WTC11 (cell line): ENCODE measurements around the gene CDKN2AIPNL. TPM values are rescaled to one million over a fixed set of nuclear protein-coding genes. Genes with fewer than 3 reads are reported as not detected.

ENCODE experiments used
- ATAC-seq: fragments of 200-7000 bp; cut with Tn5 transposase; 2 replicates; pipeline ENCODE4 v1.10.0; 2021; ENCODE audit warnings: mild to moderate bottlenecking, moderate library complexity
- CTCF ChIA-PET: fragments of 300-600 bp; sonication (Branson Sonifier 250); formaldehyde crosslinking; loops from one replicate; lab custom pipeline; 2021; ENCODE audit warnings: antibody characterized with exemption; lab: Charles Lee
- POLR2A ChIA-PET: fragments of 350-600 bp; sonication (Branson Sonifier 250); formaldehyde crosslinking; loops from one replicate; lab custom pipeline; 2021; ENCODE audit warnings: antibody characterized with exemption; lab: Charles Lee
- DNase-seq: peaks from one replicate; pipeline ENCODE4 v3.0.0; 2021; ENCODE audit warnings: low spot score
- H3K27ac Mint-ChIP-seq: 2 replicates; pipeline ENCODE4 v1.8.0; 2021; ENCODE audit warnings: mixed read lengths
- H3K27me3 Mint-ChIP-seq: 2 replicates; pipeline ENCODE4 v1.8.0; 2021; ENCODE audit warnings: low read depth, mild to moderate bottlenecking, moderate library complexity, mixed read lengths
- H3K36me3 Mint-ChIP-seq: 2 replicates; pipeline ENCODE4 v1.8.0; 2021; ENCODE audit warnings: mixed read lengths
- H3K4me1 Mint-ChIP-seq: 2 replicates; pipeline ENCODE4 v1.8.0; 2022; ENCODE audit warnings: mixed read lengths
- H3K4me3 Mint-ChIP-seq: 2 replicates; pipeline ENCODE4 v1.8.0; 2021; ENCODE audit warnings: mild to moderate bottlenecking, moderate library complexity, mixed read lengths
- H3K9me3 Mint-ChIP-seq: 2 replicates; pipeline ENCODE4 v1.8.0; 2021; ENCODE audit warnings: mixed read lengths
- CBFB ChIP-seq: sonication (generic); formaldehyde crosslinking; IDR thresholded peaks from 2 replicates; pipeline ENCODE4 v1.8.1; 2022; ENCODE audit warnings: mild to moderate bottlenecking, low read depth, missing genetic modification reagents
- EMX1 ChIP-seq: fragments of 250-450 bp; sonication (Bioruptor Pico); IDR thresholded peaks from 2 replicates; pipeline ENCODE4 v1.8.0; 2021; ENCODE audit warnings: mild to moderate bottlenecking
- FOXJ3 ChIP-seq: sonication (generic); formaldehyde crosslinking; IDR thresholded peaks from 2 replicates; pipeline ENCODE4 v1.9.0; 2021; ENCODE audit warnings: missing genetic modification reagents, mild to moderate bottlenecking, borderline replicate concordance
- GABPB1 ChIP-seq: sonication (generic); formaldehyde crosslinking; IDR thresholded peaks from 2 replicates; pipeline ENCODE4 v1.8.1; 2023; ENCODE audit warnings: mild to moderate bottlenecking, missing genetic modification reagents
- MXD4 ChIP-seq: fragments of 250-450 bp; sonication (Bioruptor Pico); IDR thresholded peaks from 2 replicates; pipeline ENCODE4 v1.8.0; 2021; ENCODE audit warnings: mild to moderate bottlenecking, moderate library complexity, borderline replicate concordance
- NFATC4 ChIP-seq: fragments of 250-450 bp; sonication (Bioruptor Pico); IDR thresholded peaks from 2 replicates; pipeline ENCODE4 v1.9.0; 2021; ENCODE audit warnings: mild to moderate bottlenecking
- NFE2L1 ChIP-seq: sonication (generic); formaldehyde crosslinking; IDR thresholded peaks from 2 replicates; pipeline ENCODE4 v1.8.1; 2023; ENCODE audit warnings: missing genetic modification reagents
- RELA ChIP-seq: sonication (generic); formaldehyde crosslinking; IDR thresholded peaks from 2 replicates; pipeline ENCODE4 v1.8.1; 2022; ENCODE audit warnings: missing genetic modification reagents, mild to moderate bottlenecking, borderline replicate concordance
- SP1 ChIP-seq: sonication (generic); formaldehyde crosslinking; conservative IDR thresholded peaks from 2 replicates; pipeline ENCODE4 v1.8.1; 2022; ENCODE audit warnings: missing genetic modification reagents
- ZNF121 ChIP-seq: sonication (generic); formaldehyde crosslinking; IDR thresholded peaks from 2 replicates; pipeline ENCODE4 v1.8.0; 2023; ENCODE audit warnings: missing genetic modification reagents
- ZNF219 ChIP-seq: sonication (generic); formaldehyde crosslinking; IDR thresholded peaks from 2 replicates; pipeline ENCODE4 v1.8.0; 2023; ENCODE audit warnings: missing genetic modification reagents, mild to moderate bottlenecking, borderline replicate concordance
- ZNF671 ChIP-seq: fragments of 250-450 bp; sonication (Bioruptor Pico); IDR thresholded peaks from 2 replicates; pipeline ENCODE4 v1.8.0; 2021; ENCODE audit warnings: mild to moderate bottlenecking
- total RNA-seq: library from RNA; stranded (reverse); gene quantifications from 3 replicates; pipeline ENCODE4 v1.2.3, GENCODE V29; 2021
- TF ChIP-seq, protein P1 (sequence below): sonication (generic); formaldehyde crosslinking; IDR thresholded peaks from 2 replicates; pipeline ENCODE4 v1.8.1; 2022; ENCODE audit warnings: low read depth, mild to moderate bottlenecking, moderate library complexity, missing genetic modification reagents, borderline replicate concordance
- TF ChIP-seq, protein P2 (sequence below): sonication (generic); formaldehyde crosslinking; IDR thresholded peaks from 2 replicates; pipeline ENCODE4 v1.8.1; 2023; ENCODE audit warnings: mild to moderate bottlenecking, missing genetic modification reagents
- TF ChIP-seq, protein P3 (sequence below): sonication (generic); formaldehyde crosslinking; IDR thresholded peaks from 2 replicates; pipeline ENCODE4 v1.8.1; 2023; ENCODE audit warnings: mild to moderate bottlenecking, missing genetic modification reagents, borderline replicate concordance
- TF ChIP-seq, protein P4 (sequence below): sonication (generic); formaldehyde crosslinking; IDR thresholded peaks from 2 replicates; pipeline ENCODE4 v1.8.1; 2022; ENCODE audit warnings: mild to moderate bottlenecking, moderate library complexity, missing genetic modification reagents
- TF ChIP-seq, protein P5 (sequence below): sonication (generic); formaldehyde crosslinking; IDR thresholded peaks from 2 replicates; pipeline ENCODE4 v1.8.0; 2022; ENCODE audit warnings: mild to moderate bottlenecking, missing genetic modification reagents
- TF ChIP-seq, protein P6 (sequence below): sonication (generic); formaldehyde crosslinking; IDR thresholded peaks from 2 replicates; pipeline ENCODE4 v1.8.1; 2023; ENCODE audit warnings: mild to moderate bottlenecking, missing genetic modification reagents, moderate library complexity
- TF ChIP-seq, protein P7 (sequence below): fragments of 250-450 bp; sonication (Bioruptor Pico); IDR thresholded peaks from 2 replicates; pipeline ENCODE4 v1.9.0; 2021; ENCODE audit warnings: mild to moderate bottlenecking, borderline replicate concordance
- TF ChIP-seq, protein P8 (sequence below): fragments of 250-450 bp; sonication (Bioruptor Pico); conservative IDR thresholded peaks from 2 replicates; pipeline ENCODE4 v1.9.0; 2021; ENCODE audit warnings: mild to moderate bottlenecking

The CDKN2AIPNL gene
- total RNA-seq, 1 experiment from 2014 or later: 54.3 TPM

DNA sequence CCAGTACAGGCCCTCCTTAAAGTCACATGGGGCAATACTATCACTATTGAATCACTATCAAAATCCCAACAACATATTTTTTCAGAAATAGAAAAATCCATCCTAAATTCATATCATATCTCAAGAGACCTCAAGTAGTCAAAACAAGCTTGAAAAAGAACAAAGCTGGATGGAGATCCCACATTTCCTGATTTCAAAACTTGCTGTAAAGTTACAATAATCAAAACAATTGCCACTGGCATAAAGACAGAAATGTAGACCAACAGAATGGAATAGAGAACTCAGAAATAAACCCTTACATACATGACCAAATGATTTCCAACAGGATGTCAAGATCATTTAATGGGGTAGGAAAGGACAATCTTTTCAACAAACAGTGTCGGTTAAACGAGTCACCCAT, 41.3 kb upstream of the CDKN2AIPNL start:
- no peaks in the 10 kb centered on the region for H3K9me3 Mint-ChIP-seq
- ChIA-PET POLR2A (no interaction called here), CTCF (no interaction called here)
- no peak for DNase-seq
- peaks cover 3% of the 10 kb centered on the region; the same call in 1 of the 2 replicates for H3K27me3 Mint-ChIP-seq
- no peak for ATAC-seq
- TF ChIP-seq, protein P1, sequence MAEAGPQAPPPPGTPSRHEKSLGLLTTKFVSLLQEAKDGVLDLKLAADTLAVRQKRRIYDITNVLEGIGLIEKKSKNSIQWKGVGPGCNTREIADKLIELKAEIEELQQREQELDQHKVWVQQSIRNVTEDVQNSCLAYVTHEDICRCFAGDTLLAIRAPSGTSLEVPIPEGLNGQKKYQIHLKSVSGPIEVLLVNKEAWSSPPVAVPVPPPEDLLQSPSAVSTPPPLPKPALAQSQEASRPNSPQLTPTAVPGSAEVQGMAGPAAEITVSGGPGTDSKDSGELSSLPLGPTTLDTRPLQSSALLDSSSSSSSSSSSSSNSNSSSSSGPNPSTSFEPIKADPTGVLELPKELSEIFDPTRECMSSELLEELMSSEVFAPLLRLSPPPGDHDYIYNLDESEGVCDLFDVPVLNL (CRISPR knock-in tag): no peak
- no peak for TF ChIP-seq FOXJ3 (CRISPR knock-in tag)
- no peak for TF ChIP-seq SP1 (CRISPR knock-in tag)
- TF ChIP-seq EMX1: no peak
- no peak for TF ChIP-seq CBFB (CRISPR knock-in tag)
- TF ChIP-seq, protein P2, sequence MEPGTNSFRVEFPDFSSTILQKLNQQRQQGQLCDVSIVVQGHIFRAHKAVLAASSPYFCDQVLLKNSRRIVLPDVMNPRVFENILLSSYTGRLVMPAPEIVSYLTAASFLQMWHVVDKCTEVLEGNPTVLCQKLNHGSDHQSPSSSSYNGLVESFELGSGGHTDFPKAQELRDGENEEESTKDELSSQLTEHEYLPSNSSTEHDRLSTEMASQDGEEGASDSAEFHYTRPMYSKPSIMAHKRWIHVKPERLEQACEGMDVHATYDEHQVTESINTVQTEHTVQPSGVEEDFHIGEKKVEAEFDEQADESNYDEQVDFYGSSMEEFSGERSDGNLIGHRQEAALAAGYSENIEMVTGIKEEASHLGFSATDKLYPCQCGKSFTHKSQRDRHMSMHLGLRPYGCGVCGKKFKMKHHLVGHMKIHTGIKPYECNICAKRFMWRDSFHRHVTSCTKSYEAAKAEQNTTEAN (CRISPR knock-in tag): no peak
- TF ChIP-seq NFATC4 (CRISPR knock-in tag): no peak
- no peak for TF ChIP-seq GABPB1 (CRISPR knock-in tag)
- TF ChIP-seq, protein P3, sequence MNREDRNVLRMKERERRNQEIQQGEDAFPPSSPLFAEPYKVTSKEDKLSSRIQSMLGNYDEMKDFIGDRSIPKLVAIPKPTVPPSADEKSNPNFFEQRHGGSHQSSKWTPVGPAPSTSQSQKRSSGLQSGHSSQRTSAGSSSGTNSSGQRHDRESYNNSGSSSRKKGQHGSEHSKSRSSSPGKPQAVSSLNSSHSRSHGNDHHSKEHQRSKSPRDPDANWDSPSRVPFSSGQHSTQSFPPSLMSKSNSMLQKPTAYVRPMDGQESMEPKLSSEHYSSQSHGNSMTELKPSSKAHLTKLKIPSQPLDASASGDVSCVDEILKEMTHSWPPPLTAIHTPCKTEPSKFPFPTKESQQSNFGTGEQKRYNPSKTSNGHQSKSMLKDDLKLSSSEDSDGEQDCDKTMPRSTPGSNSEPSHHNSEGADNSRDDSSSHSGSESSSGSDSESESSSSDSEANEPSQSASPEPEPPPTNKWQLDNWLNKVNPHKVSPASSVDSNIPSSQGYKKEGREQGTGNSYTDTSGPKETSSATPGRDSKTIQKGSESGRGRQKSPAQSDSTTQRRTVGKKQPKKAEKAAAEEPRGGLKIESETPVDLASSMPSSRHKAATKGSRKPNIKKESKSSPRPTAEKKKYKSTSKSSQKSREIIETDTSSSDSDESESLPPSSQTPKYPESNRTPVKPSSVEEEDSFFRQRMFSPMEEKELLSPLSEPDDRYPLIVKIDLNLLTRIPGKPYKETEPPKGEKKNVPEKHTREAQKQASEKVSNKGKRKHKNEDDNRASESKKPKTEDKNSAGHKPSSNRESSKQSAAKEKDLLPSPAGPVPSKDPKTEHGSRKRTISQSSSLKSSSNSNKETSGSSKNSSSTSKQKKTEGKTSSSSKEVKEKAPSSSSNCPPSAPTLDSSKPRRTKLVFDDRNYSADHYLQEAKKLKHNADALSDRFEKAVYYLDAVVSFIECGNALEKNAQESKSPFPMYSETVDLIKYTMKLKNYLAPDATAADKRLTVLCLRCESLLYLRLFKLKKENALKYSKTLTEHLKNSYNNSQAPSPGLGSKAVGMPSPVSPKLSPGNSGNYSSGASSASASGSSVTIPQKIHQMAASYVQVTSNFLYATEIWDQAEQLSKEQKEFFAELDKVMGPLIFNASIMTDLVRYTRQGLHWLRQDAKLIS (CRISPR knock-in tag): no peak
- no peak for TF ChIP-seq ZNF671
- no peak for TF ChIP-seq ZNF219 (CRISPR knock-in tag)
- TF ChIP-seq, protein P4, sequence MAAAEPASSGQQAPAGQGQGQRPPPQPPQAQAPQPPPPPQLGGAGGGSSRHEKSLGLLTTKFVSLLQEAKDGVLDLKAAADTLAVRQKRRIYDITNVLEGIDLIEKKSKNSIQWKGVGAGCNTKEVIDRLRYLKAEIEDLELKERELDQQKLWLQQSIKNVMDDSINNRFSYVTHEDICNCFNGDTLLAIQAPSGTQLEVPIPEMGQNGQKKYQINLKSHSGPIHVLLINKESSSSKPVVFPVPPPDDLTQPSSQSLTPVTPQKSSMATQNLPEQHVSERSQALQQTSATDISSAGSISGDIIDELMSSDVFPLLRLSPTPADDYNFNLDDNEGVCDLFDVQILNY (CRISPR knock-in tag): no peak
- H3K4me1 Mint-ChIP-seq: no peaks in the 10 kb centered on the region
- no peaks in the 10 kb centered on the region for H3K36me3 Mint-ChIP-seq
- no peak overlapping the region for H3K4me3 Mint-ChIP-seq
- H3K27ac Mint-ChIP-seq: no peak overlapping the region

DNA sequence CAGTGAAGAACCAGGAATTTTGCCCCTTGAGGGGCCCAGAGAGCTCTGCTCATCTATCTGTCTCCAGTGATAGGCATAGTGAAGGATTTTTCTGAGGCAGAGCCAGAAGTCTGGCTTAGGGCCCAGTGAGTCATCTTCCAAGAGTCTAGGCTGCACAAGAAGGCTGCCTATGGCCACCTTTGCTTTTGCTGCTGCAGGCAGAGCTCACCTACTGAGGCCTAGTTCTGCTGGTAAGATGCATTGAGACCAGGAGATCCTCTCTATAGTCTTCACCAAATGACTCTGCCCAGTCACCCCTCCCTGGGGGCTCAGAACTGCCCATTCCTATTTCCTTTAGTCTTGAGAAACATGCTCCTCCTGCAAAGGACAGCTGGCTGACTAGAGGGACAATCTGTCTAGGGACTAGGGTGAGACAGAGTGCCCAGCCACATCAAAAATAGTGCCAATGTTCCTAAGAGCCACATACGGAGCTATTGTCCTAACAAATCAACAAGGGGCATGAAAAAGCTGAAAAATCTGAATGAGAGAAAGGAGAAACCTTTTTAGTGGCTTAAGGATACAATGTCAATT, 40.3 kb upstream of the CDKN2AIPNL start:
- no peak for ATAC-seq
- Mint-ChIP-seq H3K4me1 (peaks cover 4% of the 10 kb centered on the region), H3K27ac (no peak overlapping the region), H3K9me3 (no peaks in the 10 kb centered on the region), H3K27me3 (peaks cover 3% of the 10 kb centered on the region; the same call in 1 of the 2 replicates), H3K4me3 (no peak overlapping the region), H3K36me3 (no peaks in the 10 kb centered on the region)
- CTCF ChIA-PET: interaction anchor here (0.7 to 1.7 kb wide), 3 partner anchors 14 to 75 kb away, joined by 3 to 5 read pairs (median 3); partner anchors contain the start of gene CDKN2AIPNL
- POLR2A ChIA-PET: no interaction called here
- no peak for DNase-seq
- no peak for TF ChIP-seq RELA (CRISPR knock-in tag)
- TF ChIP-seq, protein P5, sequence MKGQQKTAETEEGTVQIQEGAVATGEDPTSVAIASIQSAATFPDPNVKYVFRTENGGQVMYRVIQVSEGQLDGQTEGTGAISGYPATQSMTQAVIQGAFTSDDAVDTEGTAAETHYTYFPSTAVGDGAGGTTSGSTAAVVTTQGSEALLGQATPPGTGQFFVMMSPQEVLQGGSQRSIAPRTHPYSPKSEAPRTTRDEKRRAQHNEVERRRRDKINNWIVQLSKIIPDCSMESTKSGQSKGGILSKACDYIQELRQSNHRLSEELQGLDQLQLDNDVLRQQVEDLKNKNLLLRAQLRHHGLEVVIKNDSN: no peak
- TF ChIP-seq CBFB (CRISPR knock-in tag): no peak
- no peak for TF ChIP-seq ZNF121 (CRISPR knock-in tag)
- TF ChIP-seq, protein P6, sequence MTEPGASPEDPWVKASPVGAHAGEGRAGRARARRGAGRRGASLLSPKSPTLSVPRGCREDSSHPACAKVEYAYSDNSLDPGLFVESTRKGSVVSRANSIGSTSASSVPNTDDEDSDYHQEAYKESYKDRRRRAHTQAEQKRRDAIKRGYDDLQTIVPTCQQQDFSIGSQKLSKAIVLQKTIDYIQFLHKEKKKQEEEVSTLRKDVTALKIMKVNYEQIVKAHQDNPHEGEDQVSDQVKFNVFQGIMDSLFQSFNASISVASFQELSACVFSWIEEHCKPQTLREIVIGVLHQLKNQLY (CRISPR knock-in tag): no peak
- TF ChIP-seq MXD4 (CRISPR knock-in tag): no peak
- TF ChIP-seq, protein P7, sequence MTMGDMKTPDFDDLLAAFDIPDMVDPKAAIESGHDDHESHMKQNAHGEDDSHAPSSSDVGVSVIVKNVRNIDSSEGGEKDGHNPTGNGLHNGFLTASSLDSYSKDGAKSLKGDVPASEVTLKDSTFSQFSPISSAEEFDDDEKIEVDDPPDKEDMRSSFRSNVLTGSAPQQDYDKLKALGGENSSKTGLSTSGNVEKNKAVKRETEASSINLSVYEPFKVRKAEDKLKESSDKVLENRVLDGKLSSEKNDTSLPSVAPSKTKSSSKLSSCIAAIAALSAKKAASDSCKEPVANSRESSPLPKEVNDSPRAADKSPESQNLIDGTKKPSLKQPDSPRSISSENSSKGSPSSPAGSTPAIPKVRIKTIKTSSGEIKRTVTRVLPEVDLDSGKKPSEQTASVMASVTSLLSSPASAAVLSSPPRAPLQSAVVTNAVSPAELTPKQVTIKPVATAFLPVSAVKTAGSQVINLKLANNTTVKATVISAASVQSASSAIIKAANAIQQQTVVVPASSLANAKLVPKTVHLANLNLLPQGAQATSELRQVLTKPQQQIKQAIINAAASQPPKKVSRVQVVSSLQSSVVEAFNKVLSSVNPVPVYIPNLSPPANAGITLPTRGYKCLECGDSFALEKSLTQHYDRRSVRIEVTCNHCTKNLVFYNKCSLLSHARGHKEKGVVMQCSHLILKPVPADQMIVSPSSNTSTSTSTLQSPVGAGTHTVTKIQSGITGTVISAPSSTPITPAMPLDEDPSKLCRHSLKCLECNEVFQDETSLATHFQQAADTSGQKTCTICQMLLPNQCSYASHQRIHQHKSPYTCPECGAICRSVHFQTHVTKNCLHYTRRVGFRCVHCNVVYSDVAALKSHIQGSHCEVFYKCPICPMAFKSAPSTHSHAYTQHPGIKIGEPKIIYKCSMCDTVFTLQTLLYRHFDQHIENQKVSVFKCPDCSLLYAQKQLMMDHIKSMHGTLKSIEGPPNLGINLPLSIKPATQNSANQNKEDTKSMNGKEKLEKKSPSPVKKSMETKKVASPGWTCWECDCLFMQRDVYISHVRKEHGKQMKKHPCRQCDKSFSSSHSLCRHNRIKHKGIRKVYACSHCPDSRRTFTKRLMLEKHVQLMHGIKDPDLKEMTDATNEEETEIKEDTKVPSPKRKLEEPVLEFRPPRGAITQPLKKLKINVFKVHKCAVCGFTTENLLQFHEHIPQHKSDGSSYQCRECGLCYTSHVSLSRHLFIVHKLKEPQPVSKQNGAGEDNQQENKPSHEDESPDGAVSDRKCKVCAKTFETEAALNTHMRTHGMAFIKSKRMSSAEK (CRISPR knock-in tag): no peak
- TF ChIP-seq NFE2L1 (CRISPR knock-in tag): no peak
- TF ChIP-seq, protein P8, sequence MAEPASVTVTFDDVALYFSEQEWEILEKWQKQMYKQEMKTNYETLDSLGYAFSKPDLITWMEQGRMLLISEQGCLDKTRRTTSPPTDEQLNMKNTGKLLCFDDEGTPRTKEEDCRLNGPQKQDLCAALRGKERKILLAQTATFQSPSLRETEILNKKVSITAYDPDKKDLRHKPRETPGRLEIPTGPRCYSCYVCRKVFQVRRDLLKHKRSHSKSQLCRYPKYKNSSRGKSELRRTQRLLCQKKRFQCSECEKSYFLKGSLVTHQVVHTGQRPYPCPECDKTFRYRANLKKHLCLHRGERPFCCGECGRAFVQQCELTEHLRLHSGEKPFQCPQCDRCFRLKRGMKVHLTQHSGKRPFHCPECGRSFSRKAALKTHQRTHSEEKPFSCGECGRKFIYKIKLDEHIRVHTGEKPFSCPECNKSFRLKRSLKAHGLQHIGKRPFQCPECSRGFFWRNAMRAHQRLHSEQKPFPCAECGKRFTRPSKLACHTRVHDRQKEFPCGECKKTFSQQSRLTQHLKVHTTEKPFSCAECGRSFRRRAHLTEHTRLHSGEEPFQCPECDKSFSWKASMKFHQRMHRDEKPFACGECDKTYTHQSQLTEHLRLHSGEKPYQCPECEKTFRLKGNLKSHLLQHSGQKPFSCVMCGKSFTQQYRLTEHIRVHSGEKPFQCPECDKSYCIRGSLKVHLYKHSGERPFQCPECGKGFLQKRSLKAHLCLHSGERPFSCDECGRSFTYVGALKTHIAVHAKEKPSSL (CRISPR knock-in tag): no peak
